OCI-LY7 (cell line): ENCODE measurements around the gene MARVELD2.

Experiments
- EZH2phosphoT487 ChIP-seq: fragments of 200-600 bp; sonication (generic); IDR thresholded peaks from 2 replicates; pipeline ENCODE4 v1.6.1; 2018; ENCODE audit warnings: low read depth, borderline replicate concordance, mild to moderate bottlenecking, mixed run types, antibody characterized with exemption, low read length, moderate library complexity, mixed read lengths
- TF ChIP-seq, protein P1 (sequence below): fragments of 200-600 bp; sonication (generic); conservative IDR thresholded peaks from 2 replicates; pipeline ENCODE4 v1.5.1; 2014; ENCODE audit warnings: mild to moderate bottlenecking, antibody characterized with exemption, low read length, moderate library complexity, mixed read lengths

DNA sequence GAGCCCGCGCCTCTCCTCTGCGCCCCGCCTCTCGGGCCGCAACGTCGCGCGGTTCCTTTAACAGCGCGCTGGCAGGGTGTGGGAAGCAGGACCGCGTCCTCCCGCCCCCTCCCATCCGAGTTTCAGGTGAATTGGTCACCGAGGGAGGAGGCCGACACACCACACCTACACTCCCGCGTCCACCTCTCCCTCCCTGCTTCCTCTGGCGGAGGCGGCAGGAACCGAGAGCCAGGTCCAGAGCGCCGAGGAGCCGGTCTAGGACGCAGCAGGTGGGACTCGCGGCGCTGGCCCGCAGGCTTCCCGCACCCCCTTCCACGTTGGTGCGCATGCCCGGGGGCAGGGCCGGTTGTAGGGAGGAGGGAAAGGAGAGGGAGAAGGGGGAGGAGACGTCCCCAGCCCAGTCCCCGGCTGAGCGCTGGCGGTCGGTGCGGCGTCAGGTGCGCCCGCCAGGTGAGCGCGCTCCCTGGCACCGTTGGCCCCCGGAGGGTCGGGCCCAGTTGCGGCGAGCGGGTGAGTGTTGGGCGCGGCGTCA lies 77.5 kb downstream of the MARVELD2 start, which contains the start of gene OCLN:
- TF ChIP-seq, protein P1, sequence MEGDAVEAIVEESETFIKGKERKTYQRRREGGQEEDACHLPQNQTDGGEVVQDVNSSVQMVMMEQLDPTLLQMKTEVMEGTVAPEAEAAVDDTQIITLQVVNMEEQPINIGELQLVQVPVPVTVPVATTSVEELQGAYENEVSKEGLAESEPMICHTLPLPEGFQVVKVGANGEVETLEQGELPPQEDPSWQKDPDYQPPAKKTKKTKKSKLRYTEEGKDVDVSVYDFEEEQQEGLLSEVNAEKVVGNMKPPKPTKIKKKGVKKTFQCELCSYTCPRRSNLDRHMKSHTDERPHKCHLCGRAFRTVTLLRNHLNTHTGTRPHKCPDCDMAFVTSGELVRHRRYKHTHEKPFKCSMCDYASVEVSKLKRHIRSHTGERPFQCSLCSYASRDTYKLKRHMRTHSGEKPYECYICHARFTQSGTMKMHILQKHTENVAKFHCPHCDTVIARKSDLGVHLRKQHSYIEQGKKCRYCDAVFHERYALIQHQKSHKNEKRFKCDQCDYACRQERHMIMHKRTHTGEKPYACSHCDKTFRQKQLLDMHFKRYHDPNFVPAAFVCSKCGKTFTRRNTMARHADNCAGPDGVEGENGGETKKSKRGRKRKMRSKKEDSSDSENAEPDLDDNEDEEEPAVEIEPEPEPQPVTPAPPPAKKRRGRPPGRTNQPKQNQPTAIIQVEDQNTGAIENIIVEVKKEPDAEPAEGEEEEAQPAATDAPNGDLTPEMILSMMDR = no peak
- no peak for TF ChIP-seq EZH2phosphoT487
